ENCODE measurements around the gene GABBR2.

GRCh38 chr9:98551511-98552286, 157.0 kb downstream of the GABBR2 start:
- TF ChIP-seq, protein P1, sequence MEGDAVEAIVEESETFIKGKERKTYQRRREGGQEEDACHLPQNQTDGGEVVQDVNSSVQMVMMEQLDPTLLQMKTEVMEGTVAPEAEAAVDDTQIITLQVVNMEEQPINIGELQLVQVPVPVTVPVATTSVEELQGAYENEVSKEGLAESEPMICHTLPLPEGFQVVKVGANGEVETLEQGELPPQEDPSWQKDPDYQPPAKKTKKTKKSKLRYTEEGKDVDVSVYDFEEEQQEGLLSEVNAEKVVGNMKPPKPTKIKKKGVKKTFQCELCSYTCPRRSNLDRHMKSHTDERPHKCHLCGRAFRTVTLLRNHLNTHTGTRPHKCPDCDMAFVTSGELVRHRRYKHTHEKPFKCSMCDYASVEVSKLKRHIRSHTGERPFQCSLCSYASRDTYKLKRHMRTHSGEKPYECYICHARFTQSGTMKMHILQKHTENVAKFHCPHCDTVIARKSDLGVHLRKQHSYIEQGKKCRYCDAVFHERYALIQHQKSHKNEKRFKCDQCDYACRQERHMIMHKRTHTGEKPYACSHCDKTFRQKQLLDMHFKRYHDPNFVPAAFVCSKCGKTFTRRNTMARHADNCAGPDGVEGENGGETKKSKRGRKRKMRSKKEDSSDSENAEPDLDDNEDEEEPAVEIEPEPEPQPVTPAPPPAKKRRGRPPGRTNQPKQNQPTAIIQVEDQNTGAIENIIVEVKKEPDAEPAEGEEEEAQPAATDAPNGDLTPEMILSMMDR (IDR thresholded peaks at IDR 0.05) = no peak
- no peak for TF ChIP-seq POLR2A (IDR thresholded peaks at IDR 0.05)

All from adrenal gland (tissue), 5 donors.